ENCODE data around the gene ITGAD. TPM values are rescaled to one million over a fixed set of nuclear protein-coding genes. Genes with fewer than 3 reads are reported as not detected.

The ITGAD gene
- total RNA-seq, 1 donor from 2014 or later, result not detected

GRCh38 chr16:31407406-31407805, 14.3 kb downstream of the ITGAD start:
- no peaks in the 10 kb centered on the region for H3K9me3 Mint-ChIP-seq
- H3K36me3 Mint-ChIP-seq, result no peaks in the 10 kb centered on the region
- H3K27ac Mint-ChIP-seq, result no peak overlapping the region
- H3K4me3 Mint-ChIP-seq, result no peak overlapping the region
- TF ChIP-seq CTCF (IDR thresholded peaks at IDR 0.05; ENCODE audit: unreplicated experiment), result no peak
- peaks cover 32% of the 10 kb centered on the region for H3K27me3 Mint-ChIP-seq (ENCODE audit: low read depth)
- no peak for DNase-seq (ENCODE audit: low spot score in 2 of 2, unreplicated experiment in 2 of 2)
- no peaks in the 10 kb centered on the region for H3K4me1 Mint-ChIP-seq

GRCh38 chr16:31409433-31409832, 16.3 kb downstream of the ITGAD start:
- H3K27me3 Mint-ChIP-seq (ENCODE audit: low read depth), result peaks cover 41% of the 10 kb centered on the region
- H3K36me3 Mint-ChIP-seq, result no peaks in the 10 kb centered on the region
- no peak overlapping the region for H3K4me3 Mint-ChIP-seq
- no peaks in the 10 kb centered on the region for H3K9me3 Mint-ChIP-seq
- TF ChIP-seq CTCF (IDR thresholded peaks at IDR 0.05; ENCODE audit: unreplicated experiment), result no peak
- no peak overlapping the region for H3K27ac Mint-ChIP-seq
- no peaks in the 10 kb centered on the region for H3K4me1 Mint-ChIP-seq
- DNase-seq (ENCODE audit: low spot score in 2 of 2, unreplicated experiment in 2 of 2), result no peak

- H3K27ac Mint-ChIP-seq, result no peak overlapping the region
- H3K9me3 Mint-ChIP-seq, result no peaks in the 10 kb centered on the region
- DNase-seq (ENCODE audit: low spot score in 2 of 2, unreplicated experiment in 2 of 2), result no peak
- H3K27me3 Mint-ChIP-seq (ENCODE audit: low read depth), result peaks cover 46% of the 10 kb centered on the region
- H3K36me3 Mint-ChIP-seq, result no peaks in the 10 kb centered on the region
- H3K4me1 Mint-ChIP-seq, result no peaks in the 10 kb centered on the region
- no peak for TF ChIP-seq CTCF (IDR thresholded peaks at IDR 0.05; ENCODE audit: unreplicated experiment)
- no peak overlapping the region for H3K4me3 Mint-ChIP-seq
Observed at GRCh38 chr16:31410082-31410481, 16.9 kb downstream of the ITGAD start.

GRCh38 chr16:31411024-31411844, 18.1 kb downstream of the ITGAD start:
- H3K4me3 Mint-ChIP-seq, result no peak overlapping the region
- H3K9me3 Mint-ChIP-seq, result no peaks in the 10 kb centered on the region
- H3K27me3 Mint-ChIP-seq (ENCODE audit: low read depth), result peaks cover 55% of the 10 kb centered on the region
- no peaks in the 10 kb centered on the region for H3K36me3 Mint-ChIP-seq
- H3K27ac Mint-ChIP-seq, result no peak overlapping the region
- no peaks in the 10 kb centered on the region for H3K4me1 Mint-ChIP-seq
- DNase-seq (ENCODE audit: low spot score in 2 of 2, unreplicated experiment in 2 of 2), result no peak
- TF ChIP-seq CTCF (IDR thresholded peaks at IDR 0.05; ENCODE audit: unreplicated experiment), result no peak

GRCh38 chr16:31412750-31413149, 19.6 kb downstream of the ITGAD start:
- H3K27ac Mint-ChIP-seq, result no peak overlapping the region

More at GRCh38 chr16:31412750-31413149, 19.6 kb downstream of the ITGAD start:
- no peak for DNase-seq (ENCODE audit: low spot score in 2 of 2, unreplicated experiment in 2 of 2)
- Mint-ChIP-seq H3K36me3 (no peaks in the 10 kb centered on the region), H3K4me1 (no peaks in the 10 kb centered on the region), H3K27me3 (ENCODE audit: low read depth) (peaks cover 50% of the 10 kb centered on the region), H3K9me3 (no peaks in the 10 kb centered on the region), H3K4me3 (no peak overlapping the region)
- TF ChIP-seq CTCF (IDR thresholded peaks at IDR 0.05; ENCODE audit: unreplicated experiment), result no peak

Measured in mesothelial cell of epicardium (in vitro differentiated cells).